ENCODE results near the gene RTL9.

DNA sequence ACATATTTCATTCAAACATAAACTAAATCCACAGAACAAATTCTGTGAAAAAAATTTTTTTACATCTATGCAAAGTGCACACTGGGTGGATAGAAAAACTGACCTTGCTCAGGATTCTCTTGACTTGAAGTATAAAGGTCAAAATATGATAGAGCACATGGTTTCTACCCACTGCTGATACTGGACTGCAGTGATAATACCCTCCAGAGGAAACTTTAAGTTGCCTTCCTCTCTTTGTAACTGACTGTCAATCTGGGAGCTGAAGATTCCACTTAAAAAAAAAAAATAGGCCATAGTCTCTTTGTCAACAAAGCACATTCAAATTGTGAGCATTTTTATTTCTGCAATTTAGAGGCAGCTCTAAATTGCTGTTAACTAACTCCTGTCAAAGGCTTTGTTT, 37.6 kb upstream of the RTL9 start:
- no peak for TF ChIP-seq POLR2A (IDR thresholded peaks at IDR 0.05)
- TF ChIP-seq CTCF (IDR thresholded peaks at IDR 0.05): no peak
- no peak for TF ChIP-seq EP300 (IDR thresholded peaks at IDR 0.05)
